ENCODE measurements around the gene OFD1. TPM values are rescaled to one million over a fixed set of nuclear protein-coding genes. Genes with fewer than 3 reads are reported as not detected.

Gene OFD1
- total and polyA plus RNA-seq, 2 of the 8 experiments (the other 6 are each of a cell fraction or from before 2014, with no cell fraction given), result 8.0 to 23.4 TPM

DNA sequence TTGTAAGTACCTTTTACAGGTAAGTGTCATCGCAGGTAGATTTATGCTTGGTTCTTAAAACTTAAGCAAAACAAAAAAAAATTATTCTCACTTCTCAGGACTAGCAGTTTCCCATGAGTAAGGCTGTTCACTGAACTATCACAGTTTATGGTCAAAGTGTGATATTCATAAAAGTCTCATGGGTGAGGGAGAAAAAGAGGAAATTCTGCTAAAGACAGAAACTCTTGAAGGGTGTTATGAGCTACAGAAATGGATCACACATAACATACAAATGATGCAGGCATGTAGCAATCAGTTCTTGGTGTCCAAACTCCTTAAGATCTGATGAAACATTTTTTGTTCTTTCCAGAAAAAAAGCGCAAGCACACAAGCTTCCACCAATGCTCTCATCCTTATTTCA, 37.1 kb upstream of the OFD1 start:
- TF ChIP-seq PHF8 (conservative IDR thresholded peaks at IDR 0.05; ENCODE audit: low read depth, low read length) (no peak), POU5F1 (IDR thresholded peaks at IDR 0.05; ENCODE audit: low read depth, low read length) (no peak), TCF12 (IDR thresholded peaks at IDR 0.05; ENCODE audit: low read depth, low read length) (no peak), RBBP5 (IDR thresholded peaks at IDR 0.05; ENCODE audit: borderline replicate concordance, low read depth, low read length) (no peak), CTBP2 (IDR thresholded peaks at IDR 0.05; ENCODE audit: borderline replicate concordance, insufficient read depth, insufficient read length, low read length) (no peak), EP300 (IDR thresholded peaks at IDR 0.05; ENCODE audit: borderline replicate concordance in 1 of 2, low read depth in 2 of 2, low read length in 2 of 2) (no peak), GTF2F1 (IDR thresholded peaks at IDR 0.05; ENCODE audit: borderline replicate concordance, low read depth, low read length) (no peak), RNF2 (IDR thresholded peaks at IDR 0.05; ENCODE audit: borderline replicate concordance, low read depth, low read length, missing control alignments, poor library complexity, severe bottlenecking) (no peak), KDM4A (IDR thresholded peaks at IDR 0.05; ENCODE audit: low read depth, low read length, severe bottlenecking) (no peak), BACH1 (IDR thresholded peaks at IDR 0.05; ENCODE audit: low read length) (no peak)
- TF ChIP-seq, protein P1, sequence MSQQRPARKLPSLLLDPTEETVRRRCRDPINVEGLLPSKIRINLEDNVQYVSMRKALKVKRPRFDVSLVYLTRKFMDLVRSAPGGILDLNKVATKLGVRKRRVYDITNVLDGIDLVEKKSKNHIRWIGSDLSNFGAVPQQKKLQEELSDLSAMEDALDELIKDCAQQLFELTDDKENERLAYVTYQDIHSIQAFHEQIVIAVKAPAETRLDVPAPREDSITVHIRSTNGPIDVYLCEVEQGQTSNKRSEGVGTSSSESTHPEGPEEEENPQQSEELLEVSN (IDR thresholded peaks at IDR 0.05), result no peak
- FAIRE-seq (no peak), DNase-seq (ENCODE audit: low read depth in 1 of 2, low spot score in 2 of 2) (no peak)
- WGBS, 2 experiments (ENCODE audit: extremely low coverage in 1 of 2, insufficient coverage in 1 of 2, insufficient read length in 1 of 2, insufficient replicate concordance in 2 of 2, low coverage in 1 of 2, low lambda C conversion rate in 2 of 2, missing lambda C conversion rate in 1 of 2), result 92% methylated on average over 2 of the region's 2 CpGs; no CpG with 5 or more reads in 1 of the 2 experiments
- no peak overlapping the region for H2AK5ac ChIP-seq (ENCODE audit: low read depth, low read length)
- H4K20me1 ChIP-seq (replicated peaks in 1 of 2; ENCODE audit: control insufficient read depth in 1 of 2, insufficient read depth in 2 of 2, low read length in 2 of 2), result peaks cover 0 to 21% of the 10 kb centered on the region in 2 experiments
- no peaks in the 10 kb centered on the region for H3K23me2 ChIP-seq (ENCODE audit: low read depth, low read length)
- H3K9me3 ChIP-seq (ENCODE audit: insufficient read depth in 2 of 2, low read depth in 1 of 2, low read length in 1 of 2), result no peaks in the 10 kb centered on the region
- no peak overlapping the region for H2BK20ac ChIP-seq (ENCODE audit: low read length)
- H3K4me3 ChIP-seq (ENCODE audit: extremely low read depth in 1 of 4, insufficient read depth in 2 of 4, low read depth in 3 of 4, low read length in 4 of 4), result no peak overlapping the region
- H4K8ac ChIP-seq (ENCODE audit: extremely low read depth, insufficient read depth, low read length), result no peak overlapping the region
- H2BK120ac ChIP-seq (replicated peaks; ENCODE audit: low read depth, low read length), result no peak overlapping the region
- no peak overlapping the region for H3K14ac ChIP-seq (ENCODE audit: insufficient read length)
- H3K18ac ChIP-seq (ENCODE audit: extremely low read depth, low read length), result no peak overlapping the region
- CTCF ChIA-PET (ENCODE audit: partially characterized antibody), result interaction anchor here (0.7 to 0.9 kb wide), 2 partner anchors 59 to 794 kb away, joined by 3 read pairs; no protein-coding TSS in a partner anchor
- H3K4me1 ChIP-seq (replicated peaks in 1 of 4; ENCODE audit: control insufficient read depth in 3 of 4, insufficient read depth in 4 of 4, low read length in 3 of 4), result peaks cover 2 to 7% (median 3%) of the 10 kb centered on the region in 4 experiments; a peak in 4 of 7 replicates
- H3K4me2 ChIP-seq (ENCODE audit: insufficient read depth in 1 of 2, low read depth in 2 of 2, low read length in 2 of 2), result no peak overlapping the region
- POLR2A ChIA-PET (ENCODE audit: partially characterized antibody), result no interaction called here
- H3K4ac ChIP-seq (replicated peaks; ENCODE audit: insufficient read length, low read depth, low read length), result no peak overlapping the region
- no peak overlapping the region for H4K91ac ChIP-seq (replicated peaks; ENCODE audit: insufficient read length, low read length)
- H3K56ac ChIP-seq (replicated peaks; ENCODE audit: insufficient read length, low read depth, low read length), result no peak overlapping the region
- H2BK15ac ChIP-seq (ENCODE audit: low read length), result no peak overlapping the region
- H3K79me2 ChIP-seq (ENCODE audit: control insufficient read depth in 1 of 2, insufficient read depth in 2 of 2, low read length in 2 of 2), result peaks cover 4 to 92% of the 10 kb centered on the region in 2 experiments
- no peak overlapping the region for H3K9ac ChIP-seq (replicated peaks in 1 of 4; ENCODE audit: extremely low read depth in 1 of 4, low read depth in 3 of 4, low read length in 3 of 4)
- H2BK12ac ChIP-seq (ENCODE audit: low read depth, low read length), result no peak overlapping the region
- H3K23ac ChIP-seq (ENCODE audit: insufficient read length), result no peak overlapping the region
- H3K36me3 ChIP-seq (ENCODE audit: control insufficient read depth in 2 of 4, insufficient read depth in 4 of 4, low read length in 3 of 4), result no peaks in the 10 kb centered on the region; a peak in 1 of 8 replicates
- H2AFZ ChIP-seq (ENCODE audit: low read length), result no peak overlapping the region
- H4K5ac ChIP-seq (ENCODE audit: insufficient read length, low read depth, low read length), result no peak overlapping the region
- no peaks in the 10 kb centered on the region for H3K27me3 ChIP-seq (replicated peaks in 1 of 4; ENCODE audit: control insufficient read depth in 3 of 4, extremely low read depth in 1 of 4, insufficient read depth in 3 of 4, low read length in 3 of 4)
- no peak overlapping the region for H3K27ac ChIP-seq (ENCODE audit: low read depth, low read length)
- H2BK5ac ChIP-seq (ENCODE audit: low read depth, low read length), result no peak overlapping the region
- peaks cover 3% of the 10 kb centered on the region for H3K79me1 ChIP-seq (ENCODE audit: low read depth, low read length)

All from H1 (cell line).